Osteoblast (primary cell): ENCODE data around the gene SMPD2. TPM values are rescaled to one million over a fixed set of nuclear protein-coding genes. Genes with fewer than 3 reads are reported as not detected.

Source experiments
- DNase-seq: peaks from one replicate; pipeline ENCODE4 v3.0.0; 2011; ENCODE audit warnings: low spot score, mixed read lengths; ENCODE audit not compliant: insufficient read length; ENCODE audit errors: missing footprints
- H2AFZ ChIP-seq: 2 replicates; pipeline ENCODE4 v1.6.0; 2011; ENCODE audit warnings: mild to moderate bottlenecking, low read length
- H3K27ac ChIP-seq: 2 replicates; pipeline ENCODE4 v1.5.1; 2011; ENCODE audit warnings: mild to moderate bottlenecking, low read depth, low read length, moderate library complexity
- H3K27me3 ChIP-seq: 2 replicates; pipeline ENCODE4 v1.6.0; 2012; ENCODE audit warnings: mild to moderate bottlenecking, control low read depth, inconsistent platforms, low read length, moderate library complexity; ENCODE audit not compliant: insufficient read depth
- H3K36me3 ChIP-seq: 2 replicates; pipeline ENCODE4 v1.5.1; 2011; ENCODE audit warnings: mild to moderate bottlenecking, low read length, control low read depth, moderate library complexity; ENCODE audit not compliant: insufficient read depth
- H3K4me1 ChIP-seq: 2 replicates; pipeline ENCODE4 v1.5.1; 2011; ENCODE audit warnings: mild to moderate bottlenecking, low read length, control low read depth, moderate library complexity; ENCODE audit not compliant: insufficient read depth
- H3K4me2 ChIP-seq: 2 replicates; pipeline ENCODE4 v1.6.0; 2011; ENCODE audit warnings: mild to moderate bottlenecking, low read length; ENCODE audit not compliant: insufficient read depth
- H3K4me3 ChIP-seq: fragments of 200-600 bp; sonication (generic); 3 replicates; pipeline ENCODE4 v1.5.1; 2012; ENCODE audit warnings: mild to moderate bottlenecking, low read length, inconsistent platforms; ENCODE audit not compliant: insufficient read depth
- H3K79me2 ChIP-seq: 2 replicates; pipeline ENCODE4 v1.6.0; 2012; ENCODE audit warnings: mild to moderate bottlenecking, low read length, control low read depth, inconsistent platforms; ENCODE audit not compliant: insufficient read depth
- H3K9me3 ChIP-seq: 2 replicates; pipeline ENCODE4 v1.5.1; 2011; ENCODE audit warnings: low read depth, low read length, control low read depth
- H4K20me1 ChIP-seq: 2 replicates; pipeline ENCODE4 v1.6.0; 2012; ENCODE audit warnings: mild to moderate bottlenecking, low read length, control low read depth; ENCODE audit not compliant: insufficient read depth
- total RNA-seq: library from RNA; depleted of rRNA; stranded (reverse); fragments of >200 nt; gene quantifications from 2 replicates; pipeline ENCODE4 v1.2.3, GENCODE V29; 2012
- TF ChIP-seq, protein P1 (sequence below): IDR thresholded peaks from 2 replicates; pipeline ENCODE4 v1.5.1; 2011; ENCODE audit warnings: mild to moderate bottlenecking, low read depth, low read length, moderate library complexity; ENCODE audit errors: extremely low read depth

The SMPD2 gene
- total RNA-seq, 1 donor = 14.8 TPM

GRCh38 chr6:109485266-109485935, 44.9 kb downstream of the SMPD2 start:
- Histone ChIP-seq H3K27me3 (no peaks in the 10 kb centered on the region), H3K4me2 (no peak overlapping the region), H3K27ac (no peak overlapping the region), H3K4me1 (peaks cover 7% of the 10 kb centered on the region), H2AFZ (no peak overlapping the region), H3K9me3 (no peaks in the 10 kb centered on the region), H3K36me3 (peaks cover 15% of the 10 kb centered on the region), H4K20me1 (no peaks in the 10 kb centered on the region), H3K4me3 (no peak overlapping the region), H3K79me2 (peaks cover 15% of the 10 kb centered on the region)
- TF ChIP-seq, protein P1, sequence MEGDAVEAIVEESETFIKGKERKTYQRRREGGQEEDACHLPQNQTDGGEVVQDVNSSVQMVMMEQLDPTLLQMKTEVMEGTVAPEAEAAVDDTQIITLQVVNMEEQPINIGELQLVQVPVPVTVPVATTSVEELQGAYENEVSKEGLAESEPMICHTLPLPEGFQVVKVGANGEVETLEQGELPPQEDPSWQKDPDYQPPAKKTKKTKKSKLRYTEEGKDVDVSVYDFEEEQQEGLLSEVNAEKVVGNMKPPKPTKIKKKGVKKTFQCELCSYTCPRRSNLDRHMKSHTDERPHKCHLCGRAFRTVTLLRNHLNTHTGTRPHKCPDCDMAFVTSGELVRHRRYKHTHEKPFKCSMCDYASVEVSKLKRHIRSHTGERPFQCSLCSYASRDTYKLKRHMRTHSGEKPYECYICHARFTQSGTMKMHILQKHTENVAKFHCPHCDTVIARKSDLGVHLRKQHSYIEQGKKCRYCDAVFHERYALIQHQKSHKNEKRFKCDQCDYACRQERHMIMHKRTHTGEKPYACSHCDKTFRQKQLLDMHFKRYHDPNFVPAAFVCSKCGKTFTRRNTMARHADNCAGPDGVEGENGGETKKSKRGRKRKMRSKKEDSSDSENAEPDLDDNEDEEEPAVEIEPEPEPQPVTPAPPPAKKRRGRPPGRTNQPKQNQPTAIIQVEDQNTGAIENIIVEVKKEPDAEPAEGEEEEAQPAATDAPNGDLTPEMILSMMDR = no peak
- DNase-seq = no peak

DNA sequence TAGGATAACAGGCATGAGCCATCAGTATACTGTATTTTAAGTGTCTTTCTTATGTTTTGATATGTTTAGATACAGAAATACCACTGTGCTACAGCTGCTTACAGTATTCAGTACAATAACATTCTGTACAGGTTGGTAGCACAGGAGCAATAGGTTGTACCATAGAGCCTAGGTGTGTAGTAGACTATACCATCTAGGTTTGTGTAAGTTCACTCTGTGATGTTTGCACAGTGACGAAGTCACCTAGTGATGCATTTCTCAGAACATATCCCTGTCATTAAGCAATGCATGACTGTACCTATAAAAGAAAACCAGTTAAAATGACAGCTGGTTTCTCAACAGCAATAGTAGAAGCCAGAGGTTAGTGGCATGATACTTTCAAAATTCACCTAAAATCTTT, 45.5 kb downstream of the SMPD2 start:
- no peak overlapping the region for H3K4me2 ChIP-seq
- no peak overlapping the region for H3K27ac ChIP-seq
- DNase-seq = no peak
- H3K27me3 ChIP-seq = no peaks in the 10 kb centered on the region
- no peaks in the 10 kb centered on the region for H3K9me3 ChIP-seq
- no peak overlapping the region for H2AFZ ChIP-seq
- peaks cover 10% of the 10 kb centered on the region for H3K79me2 ChIP-seq
- no peak overlapping the region for H3K4me3 ChIP-seq
- H3K36me3 ChIP-seq = peaks cover 9% of the 10 kb centered on the region
- H4K20me1 ChIP-seq = no peaks in the 10 kb centered on the region
- TF ChIP-seq, protein P1 = no peak
- peaks cover 7% of the 10 kb centered on the region for H3K4me1 ChIP-seq

- TF ChIP-seq, protein P1 = no peak
- DNase-seq = no peak
- H3K4me3 ChIP-seq = no peak overlapping the region
- no peak overlapping the region for H3K4me2 ChIP-seq
- no peak overlapping the region for H2AFZ ChIP-seq
- H3K36me3 ChIP-seq = no peaks in the 10 kb centered on the region
- no peak overlapping the region for H3K27ac ChIP-seq
- no peaks in the 10 kb centered on the region for H3K9me3 ChIP-seq
- no peaks in the 10 kb centered on the region for H3K79me2 ChIP-seq
- peaks cover 4% of the 10 kb centered on the region for H3K4me1 ChIP-seq
- H4K20me1 ChIP-seq = no peaks in the 10 kb centered on the region
- no peaks in the 10 kb centered on the region for H3K27me3 ChIP-seq
Measured at GRCh38 chr6:109488001-109488400, 47.5 kb downstream of the SMPD2 start.

DNA sequence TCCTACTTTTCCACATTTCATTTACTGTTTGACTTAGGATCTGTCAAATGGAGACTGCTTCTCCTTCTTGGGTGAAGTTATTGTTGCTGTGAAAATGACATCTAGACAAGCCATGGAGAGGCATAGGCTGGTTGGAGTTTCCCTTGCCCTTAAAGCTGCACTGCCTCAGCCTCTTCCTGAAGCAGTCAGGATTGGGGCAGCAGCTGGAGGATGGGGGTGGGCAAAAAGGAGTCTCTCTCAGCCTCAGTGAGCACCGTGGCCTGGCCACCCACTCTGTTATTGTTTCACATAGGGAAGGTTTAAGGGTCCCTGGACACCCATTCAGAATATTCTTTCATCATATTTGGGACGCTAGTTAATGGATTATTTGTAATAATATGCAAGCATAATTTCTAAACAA, 50.2 kb downstream of the SMPD2 start:
- TF ChIP-seq, protein P1 = no peak
- H4K20me1 ChIP-seq = no peaks in the 10 kb centered on the region
- H3K27me3 ChIP-seq = peaks cover 3% of the 10 kb centered on the region
- no peaks in the 10 kb centered on the region for H3K36me3 ChIP-seq
- no peak for DNase-seq
- H3K4me3 ChIP-seq = no peak overlapping the region
- H3K4me1 ChIP-seq = no peaks in the 10 kb centered on the region
- no peak overlapping the region for H3K4me2 ChIP-seq
- H3K79me2 ChIP-seq = no peaks in the 10 kb centered on the region
- H3K9me3 ChIP-seq = no peaks in the 10 kb centered on the region
- H3K27ac ChIP-seq = no peak overlapping the region
- no peak overlapping the region for H2AFZ ChIP-seq
